ENCODE results near the gene CSF2. TPM values are rescaled to one million over a fixed set of nuclear protein-coding genes. Genes with fewer than 3 reads are reported as not detected.
A peak's percentile ranks its signal among the peaks of the same experiment; 100 is the strongest.

The CSF2 gene
- total RNA-seq (2022) = 0.80 TPM in 1 of 2 replicates, not detected in the other
- Bru-seq, nascent RNA = percentile 33 among the genes with signal in this experiment
- percentile 30 among the genes with signal in this experiment for BruChase-seq, experiment 1, labeled RNA remaining after a 6-hour chase
- percentile 31 among the genes with signal in this experiment for BruChase-seq, experiment 2, labeled RNA remaining after a 2-hour chase
- long read RNA-seq, partial matches to known transcripts = 1 of 1 reads
- long read RNA-seq, other reads (novel, unspliced or antisense) = 0 of 1 reads

- no TSS peak for BruUV-seq (replicated peaks)
- Mint-ChIP-seq H3K27me3 (ENCODE audit: unreplicated experiment) (no peaks in the 10 kb centered on the region), H3K27ac (ENCODE audit: unreplicated experiment) (no peak within 1 kb of the TSS), H3K4me3 (ENCODE audit: low read depth, unreplicated experiment) (no peak within 1 kb of the TSS), H3K4me1 (ENCODE audit: low read depth, unreplicated experiment) (peaks cover 39% of the 10 kb centered on the region), H3K9me3 (ENCODE audit: low read depth, unreplicated experiment) (no peaks in the 10 kb centered on the region), H3K36me3 (ENCODE audit: insufficient read depth, unreplicated experiment) (peaks cover 5% of the 10 kb centered on the region)
- intact Hi-C loops (cut with micrococcal nuclease; ENCODE audit: unreplicated experiment) = loop anchor here (10.0 kb wide), 1 partner anchor 291 kb away; the partner anchor contains the start of gene SLC22A5
- no peak for TF ChIP-seq CTCF (IDR thresholded peaks at IDR 0.05; ENCODE audit: unreplicated experiment)
- CTCF ChIA-PET = interaction anchor here (0.6 to 1.8 kb wide), 6 partner anchors 8 to 106 kb away, joined by 3 to 8 read pairs (median 4); no protein-coding TSS in a partner anchor
- peak; percentile 58 for DNase-seq
Measured at GRCh38 chr5:132073231-132074013, at the start of gene CSF2. CSF2 (plus strand) TSS chr5:132073789; CDS start chr5:132073824, 35 bp downstream.

DNA sequence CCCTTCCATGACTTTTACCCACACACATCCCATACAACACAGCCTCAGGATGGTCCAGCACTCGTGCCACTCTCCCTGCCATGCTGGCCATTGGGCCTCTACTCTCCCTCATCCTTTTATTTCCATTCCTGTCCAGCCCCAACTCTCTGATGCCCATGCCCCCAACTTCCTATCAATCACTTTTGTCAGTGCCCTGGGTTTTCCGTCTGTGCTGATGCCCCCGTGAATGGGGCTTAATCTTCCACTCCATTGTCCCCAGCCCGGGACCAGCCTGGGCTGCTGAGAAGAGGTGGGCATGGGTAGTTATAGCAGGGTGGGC lies 49.5 kb upstream of the CSF2 start:
- DNase-seq = no peak
- no peak for TF ChIP-seq CTCF (IDR thresholded peaks at IDR 0.05; ENCODE audit: unreplicated experiment)
- CTCF ChIA-PET = no interaction called here
- intact Hi-C loops (cut with micrococcal nuclease; ENCODE audit: unreplicated experiment) = no loop called here
- H3K27ac Mint-ChIP-seq (ENCODE audit: unreplicated experiment) = no peak overlapping the region
- no peaks in the 10 kb centered on the region for H3K9me3 Mint-ChIP-seq (ENCODE audit: low read depth, unreplicated experiment)
- BruUV-seq (replicated peaks) = no TSS peak
- H3K36me3 Mint-ChIP-seq (ENCODE audit: insufficient read depth, unreplicated experiment) = no peaks in the 10 kb centered on the region
- H3K4me1 Mint-ChIP-seq (ENCODE audit: low read depth, unreplicated experiment) = no peaks in the 10 kb centered on the region
- H3K4me3 Mint-ChIP-seq (ENCODE audit: low read depth, unreplicated experiment) = no peak overlapping the region
- peaks cover 41% of the 10 kb centered on the region for H3K27me3 Mint-ChIP-seq (ENCODE audit: unreplicated experiment)

DNA sequence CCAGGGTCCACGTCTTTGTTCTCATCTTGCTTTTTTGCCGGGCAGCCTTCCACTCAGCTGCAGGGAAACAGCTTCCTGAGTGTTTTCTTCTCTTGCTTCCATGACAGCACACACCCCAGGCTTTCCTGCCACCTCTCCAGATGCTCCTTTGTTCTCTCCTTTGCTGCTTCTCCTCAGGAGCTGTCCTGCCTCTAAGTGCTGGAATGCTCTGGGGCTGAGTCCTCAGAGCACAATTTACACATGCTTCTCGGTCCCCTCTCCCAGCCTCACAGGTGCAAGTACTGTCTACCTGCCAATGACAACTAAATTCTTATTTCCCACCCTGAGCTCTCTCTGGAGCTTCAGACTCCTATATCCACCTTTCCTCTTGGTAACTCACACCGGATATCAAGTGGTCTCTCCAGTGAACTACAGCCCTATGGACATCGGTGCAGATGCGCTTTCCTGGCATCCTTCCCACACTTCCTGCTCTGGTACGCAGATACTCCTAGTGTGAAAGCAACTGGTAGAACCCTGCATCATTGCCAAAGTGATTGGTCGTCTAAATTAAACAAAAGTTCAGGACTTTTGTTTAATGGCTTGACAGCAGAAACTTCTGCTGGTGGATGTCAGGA lies 48.7 kb upstream of the CSF2 start:
- intact Hi-C loops (cut with micrococcal nuclease; ENCODE audit: unreplicated experiment) = no loop called here
- H3K4me3 Mint-ChIP-seq (ENCODE audit: low read depth, unreplicated experiment) = no peak overlapping the region
- BruUV-seq (replicated peaks) = no TSS peak
- no peaks in the 10 kb centered on the region for H3K9me3 Mint-ChIP-seq (ENCODE audit: low read depth, unreplicated experiment)
- H3K27me3 Mint-ChIP-seq (ENCODE audit: unreplicated experiment) = peaks cover 43% of the 10 kb centered on the region
- no peak for TF ChIP-seq CTCF (IDR thresholded peaks at IDR 0.05; ENCODE audit: unreplicated experiment)
- CTCF ChIA-PET = no interaction called here
- no peak for DNase-seq
- no peak overlapping the region for H3K27ac Mint-ChIP-seq (ENCODE audit: unreplicated experiment)
- no peaks in the 10 kb centered on the region for H3K4me1 Mint-ChIP-seq (ENCODE audit: low read depth, unreplicated experiment)
- H3K36me3 Mint-ChIP-seq (ENCODE audit: insufficient read depth, unreplicated experiment) = no peaks in the 10 kb centered on the region

- Mint-ChIP-seq H3K9me3 (ENCODE audit: low read depth, unreplicated experiment) (no peaks in the 10 kb centered on the region), H3K27ac (ENCODE audit: unreplicated experiment) (no peak overlapping the region), H3K4me3 (ENCODE audit: low read depth, unreplicated experiment) (no peak overlapping the region), H3K27me3 (ENCODE audit: unreplicated experiment) (peaks cover 44% of the 10 kb centered on the region), H3K4me1 (ENCODE audit: low read depth, unreplicated experiment) (no peaks in the 10 kb centered on the region), H3K36me3 (ENCODE audit: insufficient read depth, unreplicated experiment) (no peaks in the 10 kb centered on the region)
- BruUV-seq (replicated peaks) = no TSS peak
- intact Hi-C loops (cut with micrococcal nuclease; ENCODE audit: unreplicated experiment) = no loop called here
- CTCF ChIA-PET = no interaction called here
- TF ChIP-seq CTCF (IDR thresholded peaks at IDR 0.05; ENCODE audit: unreplicated experiment) = no peak
- no peak for DNase-seq
Measured at GRCh38 chr5:132025403-132025971, 48.1 kb upstream of the CSF2 start.
